Stimulated activated CD8-positive, alpha-beta memory T cell treated with anti-CD3 and anti-CD28 coated beads, Interleukin-7, amount 100 ng/mL, for 24 hours (primary cell): ENCODE data around the gene AK5.

ENCODE experiments used
- DNase-seq: peaks from one replicate; pipeline ENCODE4 v3.0.0-alpha.2; 2020; ENCODE audit warnings: low read depth

The AK5 gene

DNA sequence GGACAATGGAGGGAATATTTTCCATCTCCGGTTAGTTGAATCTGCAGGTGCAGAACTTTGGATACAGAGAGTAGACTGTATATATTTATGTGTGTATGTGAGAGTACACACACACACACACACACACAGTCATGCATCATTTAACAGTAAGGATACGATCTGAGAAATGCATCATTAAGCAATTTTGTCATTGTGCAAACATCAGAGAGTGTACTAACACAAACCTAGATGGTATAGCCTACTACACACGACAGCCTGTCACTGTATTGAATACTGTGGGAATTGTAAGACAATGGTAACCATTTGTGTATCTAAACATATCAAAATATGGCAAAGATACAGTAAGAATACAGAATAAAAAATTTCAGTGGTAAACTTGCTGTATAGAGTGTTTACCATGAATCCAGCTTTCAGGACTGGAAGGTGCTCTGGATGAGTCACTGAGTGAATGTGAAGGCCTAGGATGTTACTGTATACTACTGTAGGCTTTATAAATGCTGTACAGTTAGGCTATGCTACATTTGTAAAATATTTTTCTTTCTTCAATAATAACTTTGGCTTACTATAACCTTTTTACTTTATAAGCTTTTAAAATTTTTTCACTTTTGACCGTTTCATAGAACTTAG lies 262.1 kb downstream of the AK5 start:
- DNase-seq: no peak

DNA sequence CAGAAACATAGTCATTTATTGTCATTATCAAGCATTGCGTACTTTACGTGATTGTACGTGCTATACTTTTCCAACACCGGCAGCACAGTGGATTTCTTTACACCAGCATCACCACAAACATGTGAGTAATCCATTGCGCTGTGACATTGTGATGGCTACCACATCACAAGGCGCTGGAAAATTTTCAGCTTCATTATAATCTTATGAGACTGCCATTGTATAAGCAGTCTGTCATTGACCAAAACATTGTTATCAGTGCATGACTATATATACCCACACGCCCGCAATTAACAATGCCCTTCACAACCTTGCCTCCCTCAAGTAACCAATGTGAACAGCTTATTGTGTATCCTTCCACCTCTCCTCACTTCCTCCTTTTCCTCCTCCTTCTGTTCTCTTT lies 263.0 kb downstream of the AK5 start:
- DNase-seq: no peak

DNA sequence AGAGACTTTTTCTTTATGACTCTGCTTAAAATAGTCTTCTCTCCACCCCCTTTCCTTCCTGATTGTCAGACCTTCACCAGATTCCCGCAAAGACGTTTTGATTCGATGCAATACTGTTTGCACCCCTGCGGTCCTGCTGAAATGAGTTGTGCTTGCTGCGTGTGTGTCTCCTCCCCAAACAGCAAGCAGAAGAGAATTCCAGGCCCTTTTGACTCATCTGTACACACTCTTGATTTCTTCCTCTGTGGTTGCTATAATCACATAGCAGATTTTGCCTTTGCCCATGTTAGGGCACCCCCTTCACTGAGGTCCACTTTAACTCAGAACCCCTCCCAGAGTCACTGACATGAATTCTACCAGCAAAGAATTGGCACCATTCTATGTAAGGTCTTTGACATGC lies 264.2 kb downstream of the AK5 start:
- DNase-seq: no peak

DNA sequence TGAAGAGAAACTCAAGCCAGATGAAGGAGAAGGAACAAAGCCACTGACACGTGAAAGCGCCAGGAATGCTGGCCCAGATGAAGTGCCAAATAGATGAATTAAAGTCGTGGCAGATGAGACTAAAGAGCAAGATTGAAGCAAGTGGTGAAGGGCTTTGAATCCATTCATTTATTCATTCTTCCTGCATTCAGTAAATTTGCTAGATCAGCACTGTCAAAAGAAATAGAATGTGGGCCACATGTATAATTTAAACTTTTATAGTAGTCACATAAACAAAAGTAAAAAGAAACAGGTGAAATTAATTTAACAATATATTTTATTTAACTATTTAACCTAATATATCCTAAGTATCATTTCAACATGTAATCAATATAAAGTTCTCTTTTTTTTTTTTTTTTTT lies 265.1 kb downstream of the AK5 start:
- no peak for DNase-seq

DNA sequence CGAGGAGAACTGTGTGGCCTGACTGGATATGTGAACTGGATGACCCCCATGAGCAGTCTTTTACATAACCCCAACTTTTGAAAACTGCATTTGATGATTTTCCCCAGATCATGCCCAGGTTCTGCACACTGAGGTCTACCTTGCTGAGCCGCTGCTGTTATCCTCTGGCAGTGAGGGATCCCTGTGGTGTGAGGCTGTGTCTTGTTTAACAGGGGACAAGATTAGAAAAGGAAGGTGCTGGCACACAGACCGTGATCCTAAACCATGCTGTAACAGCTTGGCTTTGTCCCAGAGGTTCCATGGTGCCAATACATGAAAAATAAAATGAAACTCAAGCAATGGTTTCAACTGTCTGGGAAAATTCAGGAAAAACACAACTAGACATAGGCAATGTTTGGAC lies 266.5 kb downstream of the AK5 start:
- DNase-seq: no peak

DNA sequence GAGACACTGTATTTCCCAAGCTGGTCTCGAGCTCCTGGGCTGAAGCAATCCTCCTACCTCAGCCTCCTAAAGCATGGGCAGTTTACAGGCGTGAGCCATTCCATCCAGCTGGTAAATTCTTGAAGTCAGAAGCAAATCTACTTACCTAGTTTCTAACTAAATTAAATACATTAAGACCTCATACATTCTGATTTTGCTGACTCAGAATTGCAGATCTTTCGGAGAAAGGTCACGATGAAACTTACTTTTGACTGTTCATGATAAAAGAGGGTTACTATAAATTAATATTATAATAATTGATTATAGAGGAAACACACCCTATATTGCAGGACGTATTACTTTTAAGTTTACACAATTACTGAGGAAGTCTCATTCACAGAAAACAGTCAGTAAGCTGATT lies 268.3 kb downstream of the AK5 start:
- DNase-seq: no peak

DNA sequence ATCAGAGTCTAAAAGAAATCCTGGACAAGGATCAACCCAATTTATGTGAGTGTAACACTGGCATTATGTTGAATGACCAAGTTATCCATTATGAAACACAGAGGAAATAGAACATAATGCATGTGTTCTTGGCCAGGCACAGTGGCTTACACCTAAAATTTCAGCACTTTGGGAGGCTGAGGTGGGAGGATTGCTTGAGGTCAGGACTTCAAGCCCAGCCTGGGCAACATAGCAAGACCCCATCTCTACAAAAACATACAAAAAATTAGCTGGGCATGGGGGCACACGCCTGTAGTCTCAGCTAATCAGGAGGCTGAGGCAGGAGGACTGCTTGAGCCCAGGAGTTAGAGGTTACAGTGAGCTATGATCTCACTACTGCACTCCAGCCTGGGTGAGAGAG lies 270.8 kb downstream of the AK5 start:
- no peak for DNase-seq

DNA sequence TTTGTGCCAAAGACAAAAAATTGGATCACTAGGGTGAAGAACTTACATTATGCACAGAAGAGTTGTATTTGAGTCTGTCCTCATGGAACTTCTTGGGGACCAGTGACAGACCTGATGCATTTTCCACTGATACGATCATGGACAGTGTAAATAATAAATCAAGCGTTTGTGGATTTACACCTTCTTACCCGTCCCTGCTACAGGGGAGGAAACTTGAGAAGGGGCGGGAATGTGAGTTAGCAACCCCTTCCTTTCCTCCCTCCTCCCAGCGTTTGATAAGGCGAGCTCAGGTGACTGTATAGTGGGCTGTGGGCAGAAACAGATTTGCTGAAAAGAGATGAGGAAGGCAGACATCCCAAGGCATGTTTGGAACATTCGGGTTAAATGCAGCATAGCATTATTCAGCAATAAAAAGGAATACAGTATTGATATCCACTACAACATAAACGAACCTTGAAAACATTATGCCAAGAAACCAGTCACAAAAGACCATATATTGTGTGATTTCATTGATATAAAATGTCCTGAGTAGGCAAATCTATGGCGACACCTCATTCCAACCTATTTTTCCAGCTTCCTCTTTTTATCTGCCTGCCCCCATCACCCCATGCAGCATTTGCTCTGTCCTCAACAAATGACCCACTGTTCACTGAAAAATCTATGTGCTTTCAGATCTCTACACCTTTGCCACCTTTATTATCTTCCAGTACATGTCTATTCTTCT lies 271.9 kb downstream of the AK5 start:
- no peak for DNase-seq

DNA sequence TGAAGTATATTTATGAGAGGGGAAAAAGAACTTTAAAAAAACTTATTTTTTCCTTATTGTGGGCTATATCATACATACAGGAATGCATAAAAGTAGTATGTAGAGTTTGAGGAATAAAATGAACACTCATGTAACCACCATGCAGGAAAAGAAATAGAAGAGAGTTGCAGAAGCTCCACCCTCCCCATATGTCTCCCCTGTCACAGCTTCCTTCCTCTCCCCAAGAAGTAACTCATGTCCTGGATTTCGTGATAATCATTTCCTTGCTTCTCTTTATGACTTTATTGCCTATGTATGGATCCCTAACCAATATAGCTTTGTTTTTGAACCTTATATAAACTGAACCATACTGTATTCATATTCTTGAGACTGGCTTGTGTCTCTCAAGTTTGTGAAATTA lies 274.2 kb downstream of the AK5 start:
- DNase-seq: no peak

DNA sequence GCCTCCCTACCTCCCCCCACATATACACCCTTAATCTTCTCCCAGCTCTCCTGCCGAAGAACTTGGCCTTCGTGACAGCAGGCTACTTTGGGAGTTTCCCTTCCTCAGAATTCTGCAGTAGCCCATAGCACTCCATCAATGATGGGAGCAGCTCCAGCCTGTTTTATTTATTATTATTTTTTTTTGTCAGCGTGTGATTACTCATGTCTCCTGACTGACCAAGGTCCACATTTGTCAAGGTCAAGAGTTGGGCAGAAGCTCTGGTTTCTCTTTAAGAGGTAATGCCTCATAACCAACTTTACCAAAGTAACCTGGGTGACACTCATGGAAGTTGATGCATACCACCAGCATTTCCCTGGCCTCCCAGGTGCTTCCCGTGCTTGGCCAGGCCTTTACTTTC lies 275.2 kb downstream of the AK5 start:
- no peak for DNase-seq

DNA sequence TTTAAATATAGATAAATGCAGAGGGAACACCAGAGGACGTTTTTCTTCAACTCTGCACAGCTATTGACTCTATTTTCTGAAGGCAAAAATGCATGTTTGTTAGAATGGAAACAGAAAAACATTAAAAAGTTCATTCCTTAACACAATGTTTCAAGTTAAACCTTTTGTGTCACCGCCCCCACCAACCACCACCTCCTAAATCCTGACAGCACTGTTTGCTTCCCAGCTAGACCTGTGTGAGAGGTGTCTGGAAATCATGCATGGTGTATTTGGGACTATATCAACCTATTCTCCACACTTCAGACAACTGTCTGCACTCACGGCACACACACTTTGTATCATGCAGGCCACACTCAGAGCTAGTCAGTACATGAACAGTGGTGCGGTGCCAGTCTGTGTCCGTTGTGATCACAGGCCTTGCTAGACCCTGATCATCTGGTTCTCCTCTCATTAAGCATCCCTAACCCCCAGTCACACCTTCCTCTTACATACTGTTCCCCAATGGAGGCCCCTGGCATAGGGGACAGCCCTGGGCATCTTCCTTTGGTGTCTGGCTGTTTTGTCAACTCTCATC lies 276.9 kb downstream of the AK5 start:
- no peak for DNase-seq

DNA sequence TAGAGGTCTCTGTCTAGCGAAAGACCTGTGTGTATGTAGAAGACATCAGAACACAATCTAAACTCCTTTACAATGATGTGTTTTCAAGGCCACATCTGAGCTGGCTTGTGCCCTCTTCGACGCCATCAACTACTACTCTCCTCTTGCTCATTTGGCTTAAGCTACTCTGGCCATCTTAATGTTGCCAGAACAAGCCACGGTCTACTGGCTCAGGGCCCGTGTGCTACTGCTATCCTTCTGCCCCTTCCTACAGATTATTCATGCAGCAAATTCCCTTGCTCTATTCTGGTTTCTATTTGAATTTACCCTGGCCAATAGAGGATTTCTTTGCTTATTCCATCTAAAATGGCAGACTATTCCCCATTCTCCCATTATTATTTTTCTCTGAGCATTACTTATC lies 278.9 kb downstream of the AK5 start:
- no peak for DNase-seq

DNA sequence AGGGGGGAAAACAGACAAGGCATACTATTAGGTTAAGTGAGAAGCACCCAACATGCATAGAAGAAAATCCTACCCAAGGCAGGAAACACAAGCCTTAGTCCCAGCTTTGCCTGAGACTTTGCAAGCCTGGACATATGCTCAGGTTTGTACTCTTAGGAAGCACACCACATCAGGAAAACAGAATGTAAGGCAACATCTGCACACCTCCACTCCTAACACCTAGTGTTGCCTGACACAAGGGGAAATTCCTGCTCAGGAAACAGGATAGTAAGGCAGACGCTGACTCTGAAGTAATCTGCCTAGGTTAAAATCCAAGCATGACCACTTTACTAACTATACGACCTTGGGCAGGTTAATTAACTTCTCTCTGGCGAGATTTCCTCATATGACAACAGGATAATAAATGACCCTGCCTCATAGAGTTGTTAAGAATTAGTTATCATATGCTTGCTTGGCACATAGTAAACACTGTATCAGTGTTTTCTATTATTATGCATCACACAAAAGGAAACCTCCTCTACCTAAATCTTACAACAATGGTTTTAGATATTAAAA lies 280.9 kb downstream of the AK5 start:
- DNase-seq: no peak

DNA sequence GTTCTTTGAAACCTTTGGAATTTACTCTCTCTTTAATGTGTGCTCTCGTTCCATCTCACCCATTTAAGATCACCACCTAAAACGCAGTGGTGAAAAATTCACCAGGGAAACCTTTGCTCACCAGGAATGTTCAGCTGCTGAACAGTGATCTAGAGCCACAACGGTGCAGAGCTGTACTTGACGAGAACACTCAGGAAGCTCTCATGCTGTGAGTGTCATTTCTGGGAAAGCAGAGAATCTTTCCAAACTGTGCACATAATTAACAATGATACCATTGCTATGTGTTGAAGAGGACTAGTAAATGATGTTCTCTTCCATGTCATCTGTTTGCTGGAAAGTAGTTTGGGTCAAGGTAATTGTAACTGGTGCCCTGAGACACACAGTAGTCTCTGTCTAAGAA lies 283.5 kb downstream of the AK5 start:
- no peak for DNase-seq

DNA sequence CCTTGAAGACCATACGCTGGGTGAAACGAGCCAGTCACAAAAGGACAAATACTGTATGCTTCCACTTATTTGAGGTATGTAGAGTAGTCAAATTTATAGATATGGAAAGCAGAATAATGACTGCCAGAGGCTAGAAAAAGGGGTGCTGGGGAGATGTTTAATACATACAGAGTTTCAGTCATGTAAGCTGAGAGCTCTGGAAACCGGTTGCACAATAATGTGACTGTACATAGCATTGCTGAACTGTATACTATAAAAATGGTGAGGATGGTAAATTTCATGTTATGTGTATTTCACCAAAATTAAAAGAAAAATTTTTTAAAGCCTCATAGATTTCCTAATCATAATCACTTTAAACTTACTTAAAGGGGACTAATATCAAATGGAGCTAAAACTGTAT lies 289.8 kb downstream of the AK5 start:
- DNase-seq: no peak

DNA sequence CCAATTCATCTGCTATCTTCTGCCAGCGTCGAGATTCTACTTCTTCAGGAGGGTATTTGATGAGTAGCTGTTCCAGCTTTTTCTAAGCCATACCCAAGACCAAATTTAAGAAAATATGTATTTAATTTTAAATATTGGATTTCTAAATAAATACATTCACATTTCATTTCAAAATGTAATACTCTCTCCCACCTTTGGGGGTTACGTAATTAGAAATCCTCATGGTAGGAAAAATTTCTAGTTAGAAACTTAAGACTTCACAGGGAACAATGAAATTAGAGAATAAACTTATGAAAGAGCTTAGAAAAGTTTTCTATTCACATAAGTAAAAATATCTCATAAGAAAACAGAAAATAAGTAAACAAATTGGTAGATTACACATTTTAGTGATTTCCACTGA lies 297.7 kb downstream of the AK5 start:
- no peak for DNase-seq

DNA sequence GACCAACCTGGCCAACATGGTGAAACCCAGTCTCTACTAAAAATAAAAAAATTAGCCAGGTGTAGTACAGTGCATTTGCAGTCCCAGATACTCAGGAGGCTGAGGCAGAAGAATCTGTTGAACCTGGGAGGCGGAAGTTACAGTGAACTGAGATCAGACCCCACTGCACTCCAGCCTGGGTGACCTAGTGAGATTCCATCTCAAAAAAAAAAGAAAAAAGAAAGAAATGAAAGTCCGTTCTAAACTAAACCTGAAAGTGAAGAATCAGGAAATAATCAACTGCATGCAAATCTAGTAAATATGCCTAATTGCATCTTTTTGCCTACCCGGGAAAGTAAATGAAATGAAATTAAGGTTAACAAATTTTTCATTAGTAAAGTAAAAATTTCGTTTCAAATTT lies 301.1 kb downstream of the AK5 start:
- DNase-seq: no peak

DNA sequence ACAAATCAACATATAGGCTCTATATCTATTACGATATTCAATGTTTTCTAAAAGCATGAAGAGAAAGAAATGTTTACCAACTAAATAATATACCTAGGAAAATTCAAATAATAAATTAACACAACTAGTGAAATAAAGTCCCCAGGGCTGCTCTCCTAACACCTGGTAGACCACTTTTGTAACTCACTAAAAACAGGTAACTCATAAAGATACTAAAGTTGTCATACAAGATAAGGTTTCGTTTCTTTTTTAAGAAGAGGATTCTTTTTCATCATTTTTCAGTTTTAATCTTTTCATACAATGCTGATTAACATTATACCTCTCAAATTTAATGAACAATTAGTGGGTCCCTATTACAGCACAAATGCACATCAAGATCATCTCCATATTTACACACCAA lies 301.7 kb downstream of the AK5 start:
- DNase-seq: no peak

DNA sequence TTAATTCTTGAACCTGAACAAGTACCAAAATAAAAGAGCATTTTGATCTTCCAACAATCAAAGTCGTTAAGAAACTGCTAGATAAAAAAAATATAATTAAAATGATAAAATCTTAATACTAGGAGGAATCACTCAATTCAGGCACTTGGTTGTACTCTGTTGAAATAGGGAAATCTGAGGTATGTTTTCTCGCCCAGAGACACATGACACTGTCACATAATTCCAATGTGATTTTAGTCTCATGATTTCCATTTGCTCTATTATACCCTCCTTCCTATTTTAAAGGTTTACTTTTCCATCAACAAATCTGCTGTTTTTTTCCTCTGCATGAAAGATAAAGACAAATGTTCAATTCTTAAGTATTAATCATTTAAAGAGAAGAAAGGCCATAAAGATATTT lies 303.1 kb downstream of the AK5 start:
- DNase-seq: no peak

DNA sequence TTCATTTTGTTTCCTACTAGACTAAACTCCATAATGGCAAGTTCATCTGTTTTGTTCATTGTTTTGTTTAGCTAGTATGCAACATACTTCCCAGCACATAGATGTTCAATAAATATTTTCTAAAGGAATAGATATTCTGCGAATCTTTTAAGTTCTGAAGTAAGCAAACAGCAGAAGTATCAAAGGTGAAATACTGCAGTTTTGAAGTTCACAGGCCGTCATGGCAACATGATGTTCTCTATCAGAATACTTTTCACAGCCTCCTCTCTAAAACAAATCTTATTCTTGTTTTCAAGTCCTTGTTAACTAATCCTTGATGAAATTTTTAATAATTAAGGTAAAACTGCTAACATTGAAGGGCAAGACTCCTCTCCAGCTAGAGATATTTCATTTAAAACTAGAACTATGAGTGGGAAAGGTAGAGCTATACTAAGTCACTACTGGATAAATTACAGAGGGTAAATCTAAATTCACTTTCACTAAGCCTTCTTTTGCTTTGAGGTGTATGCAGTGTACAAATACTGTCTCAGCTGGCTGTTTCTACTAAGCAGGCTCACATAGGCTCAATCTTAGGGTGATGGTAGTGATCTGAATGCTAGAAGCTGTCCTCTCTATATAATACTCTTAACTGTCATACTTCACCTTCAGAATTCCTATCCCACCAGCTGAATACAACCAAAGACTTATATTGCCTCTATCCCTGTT lies 303.9 kb downstream of the AK5 start:
- no peak for DNase-seq

DNA sequence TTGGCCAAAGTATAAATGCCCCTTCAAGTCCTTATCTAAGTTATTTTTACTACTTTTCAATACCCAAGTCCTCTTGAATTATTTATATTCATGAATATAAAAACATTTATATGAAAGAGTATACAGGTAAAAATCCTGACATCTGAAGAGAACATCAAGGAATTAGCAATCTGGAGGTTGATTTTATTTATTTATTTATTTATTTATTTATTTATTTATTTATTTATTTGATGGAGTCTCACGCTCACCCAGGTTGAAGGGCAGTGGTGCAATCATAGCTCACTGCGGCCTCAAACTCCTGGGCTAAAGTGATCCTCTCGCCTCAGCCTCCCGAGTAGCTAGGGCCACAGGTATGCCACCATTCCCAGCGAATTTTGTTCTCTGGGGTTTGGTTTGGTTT lies 307.4 kb downstream of the AK5 start:
- no peak for DNase-seq

DNA sequence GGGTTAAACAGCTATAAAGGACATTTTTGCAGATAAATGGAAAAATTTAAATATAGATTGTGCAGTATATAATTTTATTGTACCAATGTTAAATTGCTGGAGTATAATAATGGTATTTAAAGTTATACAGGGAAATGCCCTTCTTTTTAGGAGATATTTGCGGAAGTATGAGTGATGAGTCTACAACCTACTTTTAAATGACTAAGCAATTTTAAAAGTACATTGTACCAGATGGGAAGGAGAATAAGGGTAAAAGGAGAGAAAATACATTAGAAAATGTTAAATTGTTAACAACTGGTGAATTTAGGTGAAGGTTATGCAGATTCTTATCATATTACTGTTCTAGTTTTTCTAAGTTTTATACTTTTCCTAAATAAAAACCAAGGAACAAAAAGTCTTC lies 308.8 kb downstream of the AK5 start:
- DNase-seq: no peak

DNA sequence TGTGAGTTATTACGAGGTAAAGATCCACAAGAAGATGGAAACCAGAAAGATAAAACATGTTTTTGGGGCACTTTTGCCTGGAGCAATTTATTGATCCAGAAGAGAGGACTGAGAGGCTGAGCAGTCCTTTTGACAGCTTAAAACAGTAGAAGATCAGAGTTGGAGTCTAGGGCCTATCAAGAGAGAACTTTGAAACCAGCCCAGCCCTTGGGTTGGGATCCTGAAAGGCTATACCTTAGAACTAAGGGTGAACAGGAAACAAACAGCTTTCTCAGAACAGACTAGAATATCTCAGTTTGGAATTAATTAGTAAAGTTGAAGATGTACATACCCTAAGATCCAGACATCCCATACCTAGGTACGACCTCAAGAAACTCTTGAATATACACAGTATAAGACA lies 311.1 kb downstream of the AK5 start:
- no peak for DNase-seq
